Measurements from ENCODE around the gene PP2D1. TPM values are rescaled to one million over a fixed set of nuclear protein-coding genes. Genes with fewer than 3 reads are reported as not detected.
"Not testable (repeated sequence)": the region's sequence is repeated elsewhere in the genome, so short reads cannot be mapped to it uniquely, and the experiment has no call there.

Gene PP2D1
- total RNA-seq, 1 donor from 2014 or later, result not detected

GRCh38 chr3:19994796-19995195 lies 17.3 kb downstream of the PP2D1 start:
- Histone ChIP-seq H3K4me1 (no peaks in the 10 kb centered on the region), H3K4me3 (no peak overlapping the region), H3K36me3 (no peaks in the 10 kb centered on the region), H3K27ac (no peak overlapping the region), H3K27me3 (no peaks in the 10 kb centered on the region), H3K9me3 (no peaks in the 10 kb centered on the region)
- intact Hi-C loops (cut with DNase I), result no loop called here
- TF ChIP-seq POLR2A (IDR thresholded peaks at IDR 0.05) (no peak), CTCF (IDR thresholded peaks at IDR 0.05) (no peak), POLR2AphosphoS5 (IDR thresholded peaks at IDR 0.05; ENCODE audit: insufficient read depth in 1 of 2, low read depth in 1 of 2) (no peak)
- DNase-seq (ENCODE audit: extremely low spot score in 2 of 2), result no peak

- H3K9me3 ChIP-seq; H3K4me3 ChIP-seq; H3K4me1 ChIP-seq; H3K27me3 ChIP-seq; intact Hi-C loops (cut with DNase I); H3K27ac ChIP-seq; DNase-seq (ENCODE audit: extremely low spot score in 2 of 2); H3K36me3 ChIP-seq: not testable (repeated sequence)
These were observed 23.2 kb downstream of the PP2D1 start for GRCh38 chr3:19988904-19989303.

DNA sequence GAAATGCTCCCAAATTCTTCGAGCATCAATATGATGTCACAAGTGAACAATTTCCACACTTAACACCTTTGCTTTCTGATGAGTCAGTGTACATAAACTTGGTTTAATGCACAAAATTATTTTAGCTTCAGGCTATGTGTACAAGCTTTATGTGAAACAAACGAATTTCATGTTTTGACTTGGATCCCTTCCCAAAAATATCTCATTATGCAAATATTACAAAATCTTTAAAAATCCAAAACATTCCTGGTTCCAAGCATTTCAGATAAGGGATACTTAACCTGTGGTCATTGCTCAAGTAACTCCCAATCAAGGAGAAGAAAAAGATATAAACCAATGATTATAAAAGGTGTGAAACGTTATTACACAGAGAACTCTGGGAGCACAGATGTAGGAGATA lies 40.0 kb downstream of the PP2D1 start:
- H3K27ac ChIP-seq, result no peak overlapping the region
- H3K36me3 ChIP-seq, result peaks cover 0 to 20% of the 10 kb centered on the region in 2 donors
- intact Hi-C loops (cut with DNase I), result no loop called here
- no peak for DNase-seq (ENCODE audit: extremely low spot score in 2 of 2)
- no peaks in the 10 kb centered on the region for H3K27me3 ChIP-seq
- peaks cover 17% of the 10 kb centered on the region for H3K4me1 ChIP-seq
- no peak for TF ChIP-seq POLR2A (IDR thresholded peaks at IDR 0.05)
- TF ChIP-seq CTCF (IDR thresholded peaks at IDR 0.05), result no peak
- TF ChIP-seq POLR2AphosphoS5 (IDR thresholded peaks at IDR 0.05; ENCODE audit: insufficient read depth in 1 of 2, low read depth in 1 of 2), result no peak
- H3K4me3 ChIP-seq, result no peak overlapping the region
- no peaks in the 10 kb centered on the region for H3K9me3 ChIP-seq

GRCh38 chr3:19970327-19970726 lies 41.7 kb downstream of the PP2D1 start:
- no peak for DNase-seq (ENCODE audit: extremely low spot score in 2 of 2)
- no peak overlapping the region for H3K27ac ChIP-seq
- peaks cover 0 to 2% of the 10 kb centered on the region in 2 donors for H3K36me3 ChIP-seq
- H3K4me3 ChIP-seq, result no peak overlapping the region
- H3K4me1 ChIP-seq, result peaks cover 19% of the 10 kb centered on the region
- no peak for TF ChIP-seq POLR2A (IDR thresholded peaks at IDR 0.05)
- TF ChIP-seq POLR2AphosphoS5 (IDR thresholded peaks at IDR 0.05; ENCODE audit: insufficient read depth in 1 of 2, low read depth in 1 of 2), result no peak
- TF ChIP-seq CTCF (IDR thresholded peaks at IDR 0.05), result no peak
- no peaks in the 10 kb centered on the region for H3K27me3 ChIP-seq
- no peaks in the 10 kb centered on the region for H3K9me3 ChIP-seq
- intact Hi-C loops (cut with DNase I), result no loop called here

DNA sequence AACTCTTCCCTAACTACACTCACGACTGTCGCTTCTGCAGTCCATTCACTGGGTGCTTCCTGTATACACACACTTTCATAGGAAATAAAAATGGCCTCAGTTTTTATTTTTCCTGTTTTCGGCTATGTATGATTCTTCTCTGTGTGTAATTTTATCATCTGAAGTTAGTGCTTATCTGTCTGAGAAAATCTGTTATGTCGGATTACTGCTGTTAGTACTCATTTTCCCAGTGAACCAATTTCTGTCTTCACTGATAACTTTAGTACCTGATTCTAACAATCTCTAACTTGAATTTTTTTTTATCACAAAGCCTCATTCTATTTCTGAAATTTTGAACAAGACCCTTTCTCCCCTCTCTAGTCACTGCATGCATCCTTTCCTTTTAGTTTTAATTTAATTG lies 44.3 kb downstream of the PP2D1 start:
- Histone ChIP-seq H3K9me3 (no peaks in the 10 kb centered on the region), H3K27me3 (no peaks in the 10 kb centered on the region), H3K4me1 (peaks cover 22% of the 10 kb centered on the region), H3K27ac (no peak overlapping the region), H3K36me3 (no peaks in the 10 kb centered on the region), H3K4me3 (no peak overlapping the region)
- no peak for DNase-seq (ENCODE audit: extremely low spot score in 2 of 2)
- TF ChIP-seq CTCF (IDR thresholded peaks at IDR 0.05) (no peak), POLR2AphosphoS5 (IDR thresholded peaks at IDR 0.05; ENCODE audit: insufficient read depth in 1 of 2, low read depth in 1 of 2) (no peak), POLR2A (IDR thresholded peaks at IDR 0.05) (no peak)
- intact Hi-C loops (cut with DNase I), result no loop called here

GRCh38 chr3:19967208-19967607 lies 44.9 kb downstream of the PP2D1 start:
- Histone ChIP-seq H3K4me1 (peaks cover 25% of the 10 kb centered on the region), H3K9me3 (no peaks in the 10 kb centered on the region), H3K27me3 (no peaks in the 10 kb centered on the region), H3K27ac (no peak overlapping the region), H3K4me3 (no peak overlapping the region), H3K36me3 (no peaks in the 10 kb centered on the region)
- DNase-seq (ENCODE audit: extremely low spot score in 2 of 2), result no peak
- TF ChIP-seq POLR2A (IDR thresholded peaks at IDR 0.05) (no peak), POLR2AphosphoS5 (IDR thresholded peaks at IDR 0.05; ENCODE audit: insufficient read depth in 1 of 2, low read depth in 1 of 2) (no peak), CTCF (IDR thresholded peaks at IDR 0.05) (no peak)
- intact Hi-C loops (cut with DNase I), result no loop called here

Data from vagina (tissue), 2 donors.